HL-60 (cell line): Measurements from ENCODE around the gene MED13L.

Experiments used
- DNase-seq, 2 experiments: peaks; one replicate each; pipeline ENCODE4 v3.0.0-alpha.2; 2010 to 2020; ENCODE audit warnings: low read depth in 1 of 2, low spot score in 1 of 2
- H3K27ac ChIP-seq: fragments of 250-450 bp; sonication (Bioruptor Pico); replicated peaks from 2 replicates; pipeline ENCODE4 v1.5.1; 2020; ENCODE audit warnings: mild to moderate bottlenecking, moderate library complexity
- H3K27me3 ChIP-seq: fragments of 250-450 bp; sonication (Bioruptor Pico); 2 replicates; pipeline ENCODE4 v1.5.1; 2021; ENCODE audit warnings: mild to moderate bottlenecking, moderate library complexity; ENCODE audit not compliant: insufficient read depth, poor library complexity, severe bottlenecking
- H3K4me3 ChIP-seq: replicated peaks from 2 replicates; pipeline ENCODE4 v1.5.1; 2011; ENCODE audit warnings: mild to moderate bottlenecking, control low read depth, low read length; ENCODE audit not compliant: insufficient read depth
- CTCF ChIP-seq: IDR thresholded peaks from one replicate; pipeline ENCODE4 v1.5.1; 2011; ENCODE audit warnings: low read length, control low read depth, inconsistent platforms; ENCODE audit not compliant: insufficient read depth
- GABPA ChIP-seq: IDR thresholded peaks from 2 replicates; pipeline ENCODE4 v1.6.1; 2012; ENCODE audit warnings: low read depth
- POLR2AphosphoS5 ChIP-seq: IDR thresholded peaks from 2 replicates; pipeline ENCODE4 v1.6.1; 2012; ENCODE audit warnings: low read depth
- REST ChIP-seq: IDR thresholded peaks from 2 replicates; pipeline ENCODE4 v1.6.1; 2012; ENCODE audit warnings: low read depth; ENCODE audit not compliant: insufficient replicate concordance
- SPI1 ChIP-seq: IDR thresholded peaks from 2 replicates; pipeline ENCODE4 v1.6.1; 2012; ENCODE audit warnings: low read depth, mild to moderate bottlenecking, borderline replicate concordance

Gene MED13L

DNA sequence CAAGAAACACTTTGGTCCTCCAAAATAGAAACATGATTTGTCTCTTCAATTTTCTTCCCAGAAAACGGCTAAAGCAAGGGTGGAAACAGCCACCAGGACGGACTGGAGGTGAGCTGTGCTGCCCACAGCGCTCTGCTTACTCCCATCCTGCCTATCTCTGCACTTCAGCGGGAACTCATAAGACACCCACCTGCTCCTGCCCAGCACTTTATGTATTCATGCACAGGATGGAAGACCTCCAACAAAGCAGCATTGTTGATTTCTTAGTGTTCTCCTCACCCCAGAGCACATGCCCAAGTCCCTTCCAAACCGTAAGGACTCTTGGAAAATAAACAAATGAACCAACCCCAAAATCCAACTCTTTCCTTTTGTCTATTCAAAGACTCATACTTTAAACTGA is 277.2 kb downstream of the MED13L start:
- H3K27ac ChIP-seq = no peak overlapping the region
- H3K27me3 ChIP-seq = no peaks in the 10 kb centered on the region
- no peak overlapping the region for H3K4me3 ChIP-seq
- no peak for DNase-seq
- no peak for TF ChIP-seq SPI1
- no peak for TF ChIP-seq REST
- no peak for TF ChIP-seq POLR2AphosphoS5
- TF ChIP-seq GABPA = no peak
- TF ChIP-seq CTCF = no peak

- H3K4me3 ChIP-seq = no peak overlapping the region
- TF ChIP-seq REST = no peak
- no peak for TF ChIP-seq POLR2AphosphoS5
- H3K27me3 ChIP-seq = no peaks in the 10 kb centered on the region
- H3K27ac ChIP-seq = no peak overlapping the region
- no peak for DNase-seq
Observed at GRCh38 chr12:115999582-115999981, 277.9 kb downstream of the MED13L start.

DNA sequence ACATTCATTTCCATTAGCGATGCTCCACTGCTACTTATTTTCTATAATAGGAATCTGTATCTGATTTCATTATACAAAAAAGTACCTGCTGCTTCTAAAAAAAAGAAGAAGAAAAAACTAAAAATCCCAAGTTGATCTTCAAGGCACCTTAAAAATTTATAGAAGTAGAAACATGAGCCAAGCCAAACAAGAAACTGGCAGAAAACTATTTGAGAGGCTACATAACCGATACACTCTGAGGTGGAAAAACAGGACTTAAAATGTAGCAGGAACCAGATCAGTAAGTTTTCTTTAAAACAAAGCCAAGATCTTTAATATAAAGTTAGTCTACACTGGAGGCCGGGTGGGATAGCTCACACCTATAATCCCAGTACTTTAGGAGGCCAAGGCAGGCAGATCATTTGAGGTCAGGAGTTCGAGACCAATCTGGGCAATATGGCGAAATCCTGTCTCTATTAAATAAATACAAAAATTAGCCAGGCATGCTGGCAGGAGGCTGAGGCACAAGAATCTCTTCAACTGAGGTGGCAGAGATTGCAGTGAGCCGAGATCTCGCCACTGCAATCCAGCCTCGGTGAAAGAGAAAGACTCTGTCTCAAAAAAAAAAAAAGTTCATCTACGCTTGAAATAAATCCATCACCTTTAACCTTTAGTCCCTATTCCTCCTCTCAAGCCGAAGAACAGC is 278.6 kb downstream of the MED13L start:
- Histone ChIP-seq H3K27me3 (no peaks in the 10 kb centered on the region), H3K4me3 (no peak overlapping the region), H3K27ac (no peak overlapping the region)
- no peak for TF ChIP-seq REST
- no peak for TF ChIP-seq SPI1
- no peak for TF ChIP-seq GABPA
- TF ChIP-seq CTCF = no peak
- no peak for TF ChIP-seq POLR2AphosphoS5
- no peak for DNase-seq
